T-helper 2 cell treated with Interferon-gamma antibody and Interleukin-4, amounts not matched to agents 5 μg/mL and 100 μg/mL, for 36 hours (primary cell): ENCODE measurements around the gene KRTAP4-7.
"Not testable (repeated sequence)": the region's sequence is repeated elsewhere in the genome, so short reads cannot be mapped to it uniquely, and the experiment has no call there.

Experiments used
- DNase-seq: peaks from one replicate; pipeline ENCODE4 v3.0.0; 2021; ENCODE audit warnings: low spot score
- H3K27ac Mint-ChIP-seq: one replicate; pipeline ENCODE4 v1.8.0; 2021; ENCODE audit warnings: mild to moderate bottlenecking, mixed read lengths
- H3K27me3 Mint-ChIP-seq: one replicate; pipeline ENCODE4 v1.8.0; 2021; ENCODE audit warnings: low read depth, mixed read lengths
- H3K36me3 Mint-ChIP-seq: one replicate; pipeline ENCODE4 v1.8.0; 2021; ENCODE audit warnings: low read depth, mixed read lengths
- H3K4me1 Mint-ChIP-seq: one replicate; pipeline ENCODE4 v1.8.0; 2021; ENCODE audit warnings: low read depth, mixed read lengths
- H3K4me3 Mint-ChIP-seq: one replicate; pipeline ENCODE4 v1.8.0; 2022; ENCODE audit warnings: mild to moderate bottlenecking, moderate library complexity, mixed read lengths
- H3K9me3 Mint-ChIP-seq: one replicate; pipeline ENCODE4 v1.8.0; 2021; ENCODE audit warnings: mixed read lengths

Gene KRTAP4-7

GRCh38 chr17:41082626-41083025, 1.3 kb upstream of the KRTAP4-7 start:
- H3K9me3 Mint-ChIP-seq = no peaks in the 10 kb centered on the region
- DNase-seq = no peak
- no peak overlapping the region for H3K4me3 Mint-ChIP-seq
- no peak overlapping the region for H3K27ac Mint-ChIP-seq
- peaks cover 8% of the 10 kb centered on the region for H3K27me3 Mint-ChIP-seq
- no peaks in the 10 kb centered on the region for H3K4me1 Mint-ChIP-seq
- H3K36me3 Mint-ChIP-seq = no peaks in the 10 kb centered on the region

DNA sequence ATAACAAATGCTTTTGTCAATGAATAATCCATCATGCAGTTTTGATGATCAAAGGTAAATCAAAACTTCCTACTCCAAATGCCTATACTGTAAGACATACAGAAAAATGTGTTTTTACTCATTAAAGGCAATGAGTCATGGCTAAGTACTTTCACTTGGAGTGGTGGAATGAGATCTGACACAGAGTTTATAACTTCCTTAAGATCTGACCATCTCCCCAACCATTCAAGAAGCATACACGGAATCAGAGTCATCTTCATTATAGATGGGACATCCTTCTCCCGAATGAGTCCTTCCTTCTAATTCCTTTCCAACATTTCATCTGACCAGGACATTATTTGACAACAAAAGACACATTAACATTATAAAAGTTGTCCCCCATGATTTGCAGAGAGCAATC, 523 bp upstream of the KRTAP4-7 start:
- H3K4me1 Mint-ChIP-seq, H3K4me3 Mint-ChIP-seq, H3K27me3 Mint-ChIP-seq, H3K9me3 Mint-ChIP-seq, DNase-seq, H3K27ac Mint-ChIP-seq, H3K36me3 Mint-ChIP-seq: not testable (repeated sequence)

GRCh38 chr17:41088760-41089352, 4.9 kb downstream of the KRTAP4-7 start:
- H3K27ac Mint-ChIP-seq, H3K9me3 Mint-ChIP-seq, DNase-seq, H3K4me3 Mint-ChIP-seq, H3K4me1 Mint-ChIP-seq, H3K36me3 Mint-ChIP-seq, H3K27me3 Mint-ChIP-seq: not testable (repeated sequence)

DNA sequence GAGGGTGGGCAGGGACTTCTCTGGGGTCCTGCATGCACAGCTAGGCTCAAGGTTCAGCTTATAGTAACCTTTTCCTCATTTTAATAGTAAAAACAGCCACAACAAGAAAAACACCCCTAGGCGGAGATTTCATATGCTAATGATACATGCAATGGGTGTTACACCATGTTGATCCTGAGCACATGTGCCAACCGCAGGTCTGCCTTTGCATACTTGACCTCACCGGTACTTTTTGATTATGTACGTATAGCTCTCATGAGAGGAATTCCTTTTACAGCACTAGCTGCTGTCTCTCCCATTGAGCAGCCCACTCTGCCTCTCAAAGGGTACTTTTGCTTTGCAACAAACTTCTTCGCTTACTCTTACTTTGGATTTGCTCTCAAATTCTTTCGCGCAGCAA, 12.1 kb downstream of the KRTAP4-7 start:
- no peaks in the 10 kb centered on the region for H3K4me1 Mint-ChIP-seq
- H3K36me3 Mint-ChIP-seq = no peaks in the 10 kb centered on the region
- peaks cover 6% of the 10 kb centered on the region for H3K9me3 Mint-ChIP-seq
- no peak overlapping the region for H3K27ac Mint-ChIP-seq
- H3K4me3 Mint-ChIP-seq = no peak overlapping the region
- no peak for DNase-seq
- H3K27me3 Mint-ChIP-seq = peaks cover 5% of the 10 kb centered on the region

DNA sequence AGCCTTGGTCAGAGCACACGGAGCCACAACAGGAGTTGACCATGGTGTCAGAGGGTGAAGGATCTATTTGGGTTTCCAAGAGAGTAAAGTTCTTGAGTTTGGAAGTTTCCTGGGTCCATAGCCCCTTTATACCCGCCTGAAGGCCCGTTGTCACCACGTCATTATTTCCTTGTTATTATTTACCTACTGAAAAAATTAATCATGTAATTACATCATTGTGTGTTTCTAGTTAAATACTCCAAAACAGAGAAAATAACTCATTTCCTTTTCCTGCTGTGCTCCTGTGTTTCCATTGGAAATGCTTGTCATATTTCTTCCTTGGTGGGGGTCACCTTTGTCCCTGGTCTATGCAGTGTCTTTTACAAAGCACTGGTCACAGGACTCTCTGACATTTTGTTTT, 14.1 kb downstream of the KRTAP4-7 start, which contains the start of gene KRTAP4-8:
Gene KRTAP4-8, minus strand, starts transcription at position 101 of the 400 bp plus-strand sequence. Its CDS starts 58 bp downstream, at position 43.
- DNase-seq = no peak
- Mint-ChIP-seq H3K9me3 (peaks cover 2% of the 10 kb centered on the region), H3K27me3 (peaks cover 5% of the 10 kb centered on the region), H3K36me3 (no peaks in the 10 kb centered on the region), H3K4me3 (no peak within 1 kb of the TSS), H3K27ac (no peak within 1 kb of the TSS), H3K4me1 (no peaks in the 10 kb centered on the region)

GRCh38 chr17:41098481-41098880, 14.5 kb downstream of the KRTAP4-7 start:
- Mint-ChIP-seq H3K4me3 (no peak overlapping the region), H3K4me1 (no peaks in the 10 kb centered on the region), H3K36me3 (no peaks in the 10 kb centered on the region), H3K27ac (no peak overlapping the region), H3K27me3 (peaks cover 5% of the 10 kb centered on the region), H3K9me3 (no peaks in the 10 kb centered on the region)
- DNase-seq = no peak

- not testable (repeated sequence) for DNase-seq, H3K4me3 Mint-ChIP-seq, H3K27me3 Mint-ChIP-seq, H3K27ac Mint-ChIP-seq, H3K36me3 Mint-ChIP-seq, H3K9me3 Mint-ChIP-seq, H3K4me1 Mint-ChIP-seq
These were observed 15.9 kb downstream of the KRTAP4-7 start for GRCh38 chr17:41099682-41100480.

GRCh38 chr17:41101586-41102259, 17.8 kb downstream of the KRTAP4-7 start, which contains the start of gene KRTAP4-16:
Gene KRTAP4-16 (minus strand): TSS chr17:41102209. CDS start chr17:41102209, 0 bp downstream.
- Mint-ChIP-seq H3K27ac (no peak within 1 kb of the TSS), H3K9me3 (no peaks in the 10 kb centered on the region), H3K27me3 (no peaks in the 10 kb centered on the region), H3K4me3 (no peak within 1 kb of the TSS), H3K36me3 (no peaks in the 10 kb centered on the region), H3K4me1 (no peaks in the 10 kb centered on the region)
- no peak for DNase-seq

- H3K4me1 Mint-ChIP-seq = peaks cover 3% of the 10 kb centered on the region
- H3K27ac Mint-ChIP-seq = no peak overlapping the region
- no peaks in the 10 kb centered on the region for H3K9me3 Mint-ChIP-seq
- peaks cover 6% of the 10 kb centered on the region for H3K27me3 Mint-ChIP-seq
- no peak for DNase-seq
- no peak overlapping the region for H3K4me3 Mint-ChIP-seq
- H3K36me3 Mint-ChIP-seq = no peaks in the 10 kb centered on the region
These were observed 19.9 kb downstream of the KRTAP4-7 start for GRCh38 chr17:41103896-41104295.

DNA sequence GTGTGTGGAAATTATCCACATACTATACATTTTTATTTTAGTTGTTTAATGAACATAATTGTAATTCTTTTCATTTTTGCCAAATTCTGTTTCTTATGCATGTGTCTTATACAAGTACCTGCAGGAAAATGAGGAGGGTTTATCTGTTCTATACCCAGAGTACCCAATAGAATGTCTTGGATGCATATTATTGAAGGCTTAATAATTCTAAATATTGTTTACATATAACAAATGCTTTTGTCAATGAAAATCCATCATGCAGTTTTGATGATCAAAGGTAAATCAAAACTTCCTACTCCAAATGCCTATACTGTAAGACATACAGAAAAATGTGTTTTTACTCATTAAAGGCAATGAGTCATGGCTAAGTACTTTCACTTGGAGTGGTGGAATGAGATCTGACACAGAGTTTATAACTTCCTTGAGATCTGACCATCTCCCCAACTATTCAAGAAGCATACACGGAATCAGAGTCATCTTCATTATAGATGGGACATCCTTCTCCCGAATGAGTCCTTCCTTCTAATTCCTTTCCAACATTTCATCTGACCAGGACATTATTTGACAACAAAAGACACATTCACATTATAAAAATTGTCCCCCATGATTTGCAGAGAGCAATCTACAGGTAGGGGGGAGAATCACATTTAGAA, 20.6 kb downstream of the KRTAP4-7 start:
- H3K4me1 Mint-ChIP-seq, H3K36me3 Mint-ChIP-seq, H3K27ac Mint-ChIP-seq, H3K4me3 Mint-ChIP-seq, DNase-seq, H3K27me3 Mint-ChIP-seq, H3K9me3 Mint-ChIP-seq: not testable (repeated sequence)

GRCh38 chr17:41105347-41105746, 21.4 kb downstream of the KRTAP4-7 start, which contains the start of gene KRTAP4-9:
Gene KRTAP4-9 (plus strand): TSS chr17:41105389. CDS start chr17:41105389, 0 bp downstream.
- not testable (repeated sequence) for DNase-seq, H3K9me3 Mint-ChIP-seq, H3K27ac Mint-ChIP-seq, H3K4me1 Mint-ChIP-seq, H3K27me3 Mint-ChIP-seq, H3K36me3 Mint-ChIP-seq, H3K4me3 Mint-ChIP-seq

GRCh38 chr17:41107941-41108450, 24.0 kb downstream of the KRTAP4-7 start:
- peaks cover 8% of the 10 kb centered on the region for H3K9me3 Mint-ChIP-seq
- no peak overlapping the region for H3K27ac Mint-ChIP-seq
- no peak overlapping the region for H3K4me3 Mint-ChIP-seq
- H3K27me3 Mint-ChIP-seq = peaks cover 9% of the 10 kb centered on the region
- peaks cover 3% of the 10 kb centered on the region for H3K4me1 Mint-ChIP-seq
- no peak for DNase-seq
- no peaks in the 10 kb centered on the region for H3K36me3 Mint-ChIP-seq

GRCh38 chr17:41108728-41109386, 24.9 kb downstream of the KRTAP4-7 start:
- not testable (repeated sequence) for H3K27ac Mint-ChIP-seq, H3K27me3 Mint-ChIP-seq, H3K36me3 Mint-ChIP-seq, H3K4me3 Mint-ChIP-seq, H3K4me1 Mint-ChIP-seq, H3K9me3 Mint-ChIP-seq, DNase-seq
